Keratinocyte (primary cell): Measurements from ENCODE around the gene TMPRSS4.

Experiments used
- EZH2 ChIP-seq: IDR thresholded peaks from one replicate; pipeline ENCODE4 v1.6.1; 2012; ENCODE audit warnings: inconsistent platforms, mild to moderate bottlenecking, low read length, moderate library complexity
- TF ChIP-seq, protein P1 (sequence below), 3 experiments: IDR thresholded peaks in 1 of 3; conservative IDR thresholded peaks in 1 of 3; optimal IDR thresholded peaks in 1 of 3; 2 replicates in 2 of 3; 3 replicates in 1 of 3; pipeline versions ENCODE3 to v1.5.1; 2011; ENCODE audit warnings: low read length in 3 of 3, mild to moderate bottlenecking in 3 of 3, moderate library complexity in 2 of 3, control low read depth in 1 of 3, inconsistent platforms in 1 of 3; ENCODE audit not compliant: insufficient read depth in 2 of 3; ENCODE audit errors: extremely low read depth in 1 of 3

DNA sequence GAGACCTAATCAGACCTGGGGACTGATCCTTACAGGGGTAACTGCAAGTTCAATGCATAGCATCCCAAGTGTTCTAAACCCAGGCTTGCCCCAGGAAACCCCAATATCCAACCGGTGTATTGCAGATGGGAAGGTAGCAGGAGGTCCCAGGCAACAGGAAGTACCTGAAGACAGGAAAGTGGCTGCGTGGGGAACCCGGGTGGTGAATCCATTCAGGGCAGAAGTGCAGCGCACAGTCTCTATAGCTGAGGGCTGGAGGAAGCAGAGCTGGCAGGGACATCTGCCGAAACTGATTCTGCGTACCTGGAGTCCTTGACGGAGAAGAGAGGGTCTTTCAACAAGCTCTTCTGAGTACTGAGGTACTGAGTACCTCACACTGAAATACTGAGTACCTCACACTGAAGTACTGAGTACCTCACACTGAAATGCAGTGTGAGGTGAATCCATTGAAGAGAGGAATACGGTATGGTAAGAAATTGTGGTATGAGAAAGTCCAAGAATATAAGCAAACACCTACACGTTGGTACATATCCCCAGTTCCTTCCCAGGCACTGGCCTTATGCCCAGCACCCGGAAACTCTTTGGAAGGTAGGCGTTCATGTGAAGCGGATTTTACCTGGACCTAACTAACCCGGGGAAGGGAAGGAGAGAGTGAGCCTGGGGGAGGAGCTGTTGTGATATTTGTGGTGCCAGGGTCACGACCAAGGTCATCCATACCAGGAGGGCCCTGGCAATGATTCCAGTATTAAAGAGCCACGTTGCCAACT, 55.7 kb downstream of the TMPRSS4 start:
- TF ChIP-seq, protein P1, sequence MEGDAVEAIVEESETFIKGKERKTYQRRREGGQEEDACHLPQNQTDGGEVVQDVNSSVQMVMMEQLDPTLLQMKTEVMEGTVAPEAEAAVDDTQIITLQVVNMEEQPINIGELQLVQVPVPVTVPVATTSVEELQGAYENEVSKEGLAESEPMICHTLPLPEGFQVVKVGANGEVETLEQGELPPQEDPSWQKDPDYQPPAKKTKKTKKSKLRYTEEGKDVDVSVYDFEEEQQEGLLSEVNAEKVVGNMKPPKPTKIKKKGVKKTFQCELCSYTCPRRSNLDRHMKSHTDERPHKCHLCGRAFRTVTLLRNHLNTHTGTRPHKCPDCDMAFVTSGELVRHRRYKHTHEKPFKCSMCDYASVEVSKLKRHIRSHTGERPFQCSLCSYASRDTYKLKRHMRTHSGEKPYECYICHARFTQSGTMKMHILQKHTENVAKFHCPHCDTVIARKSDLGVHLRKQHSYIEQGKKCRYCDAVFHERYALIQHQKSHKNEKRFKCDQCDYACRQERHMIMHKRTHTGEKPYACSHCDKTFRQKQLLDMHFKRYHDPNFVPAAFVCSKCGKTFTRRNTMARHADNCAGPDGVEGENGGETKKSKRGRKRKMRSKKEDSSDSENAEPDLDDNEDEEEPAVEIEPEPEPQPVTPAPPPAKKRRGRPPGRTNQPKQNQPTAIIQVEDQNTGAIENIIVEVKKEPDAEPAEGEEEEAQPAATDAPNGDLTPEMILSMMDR (optimal IDR thresholded peaks at IDR 0.05 in 1 of 3, IDR thresholded peaks at IDR 0.05 in 1 of 3, conservative IDR thresholded peaks at IDR 0.05 in 1 of 3; ENCODE audit: extremely low read depth in 1 of 3, insufficient read depth in 2 of 3, low read length in 3 of 3), result no peak
- no peak for TF ChIP-seq EZH2
